ENCODE measurements around the gene MLH3.

Gene MLH3

DNA sequence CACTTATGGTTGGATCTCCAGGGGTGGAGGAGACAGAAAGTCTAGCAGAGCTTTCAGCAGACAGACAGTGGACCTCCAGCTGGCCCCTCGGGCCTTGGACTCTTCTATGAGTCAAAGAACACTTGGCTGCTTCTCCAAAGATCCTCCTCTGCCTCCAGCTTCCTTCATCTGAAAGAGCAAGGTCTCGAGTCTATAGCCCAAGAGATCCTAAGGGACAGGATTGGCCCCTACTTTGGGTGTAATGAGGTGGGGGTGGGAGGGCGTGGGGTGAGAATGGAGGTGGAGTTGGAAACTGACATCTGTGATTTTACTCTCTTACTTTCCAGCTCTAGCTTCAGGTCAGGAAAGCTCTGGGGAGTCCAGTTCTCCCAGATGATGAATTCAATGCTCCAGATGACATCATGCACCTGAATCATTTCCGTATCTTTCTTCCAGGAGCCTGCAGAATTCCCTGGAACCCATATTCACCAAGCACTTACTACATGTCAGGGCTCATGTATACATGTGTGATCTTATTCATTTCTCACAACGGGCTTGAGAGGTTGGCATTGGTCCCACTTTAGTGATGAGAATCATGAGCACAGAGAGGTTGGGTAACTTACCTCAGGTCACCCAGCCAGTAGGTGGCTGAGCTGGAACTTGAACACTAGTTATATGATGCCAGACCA is 85.6 kb downstream of the MLH3 start:
- no peak for DNase-seq (ENCODE audit: low read depth in 3 of 3)

DNA sequence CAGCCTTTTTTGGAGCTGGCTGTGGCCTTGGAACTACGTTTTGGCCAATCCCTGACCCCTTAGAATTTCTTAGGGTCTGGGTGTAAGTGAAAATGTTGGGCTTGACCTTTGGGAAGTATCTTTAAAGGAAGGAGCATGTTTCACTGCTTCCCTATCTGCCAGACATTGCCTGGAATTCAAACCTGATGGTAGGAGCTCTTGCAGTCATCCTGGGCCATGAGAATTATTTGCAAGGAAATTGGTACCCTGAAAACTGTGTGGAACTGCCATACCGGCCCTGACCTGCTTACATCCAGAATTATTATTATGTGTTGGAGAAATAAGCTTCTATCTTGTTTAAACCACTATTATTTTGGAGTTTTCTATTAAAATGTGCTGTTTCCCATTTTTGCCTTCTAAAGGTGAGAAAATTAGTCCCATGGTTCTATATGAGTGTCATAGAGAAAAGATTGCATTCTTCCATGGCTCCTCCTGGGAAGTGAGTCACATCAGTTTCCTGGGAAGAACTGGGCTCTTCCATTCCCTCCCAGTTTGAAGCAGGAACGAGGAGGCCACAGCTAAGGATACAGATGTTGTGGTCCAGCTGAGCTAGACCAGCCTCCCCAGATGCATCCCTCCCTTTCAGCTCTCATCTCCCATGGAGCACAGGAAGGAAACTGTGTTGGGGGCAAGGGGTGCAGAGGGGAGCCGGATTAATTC is 86.3 kb downstream of the MLH3 start:
- DNase-seq (ENCODE audit: low read depth in 3 of 3), result no peak
